ENCODE measurements around the gene GALNT8.

DNA sequence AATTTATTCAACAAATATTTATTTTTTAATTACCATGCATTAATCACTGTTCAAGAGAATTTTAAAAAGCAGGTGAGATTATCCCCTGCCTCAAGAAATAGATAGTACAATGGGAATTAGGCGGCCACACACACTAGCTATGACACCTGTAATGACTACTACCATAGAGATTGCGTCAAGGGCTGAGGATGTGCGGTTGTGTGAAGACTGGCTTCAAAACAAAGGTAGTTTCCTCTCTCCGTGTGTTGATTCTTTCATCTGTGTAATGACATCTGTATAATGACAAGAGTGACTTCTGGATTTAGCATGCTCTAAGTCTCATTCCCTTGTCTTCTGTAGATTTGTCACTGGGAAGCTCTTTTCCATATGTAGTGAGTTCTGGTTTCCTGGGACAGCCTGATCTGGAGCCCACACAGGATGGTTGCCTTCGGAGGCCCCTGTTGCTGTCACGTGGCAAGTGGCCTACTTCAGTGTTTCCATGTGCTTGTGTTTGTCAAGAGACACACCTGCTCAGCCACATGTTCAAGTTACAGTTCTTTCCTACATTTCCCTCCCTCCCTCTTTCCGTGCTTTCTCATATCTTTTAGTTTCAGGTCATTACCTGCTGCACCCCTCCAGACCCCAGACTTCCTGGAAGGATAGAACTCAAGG is 64.3 kb downstream of the GALNT8 start:
- TF ChIP-seq, protein P1, sequence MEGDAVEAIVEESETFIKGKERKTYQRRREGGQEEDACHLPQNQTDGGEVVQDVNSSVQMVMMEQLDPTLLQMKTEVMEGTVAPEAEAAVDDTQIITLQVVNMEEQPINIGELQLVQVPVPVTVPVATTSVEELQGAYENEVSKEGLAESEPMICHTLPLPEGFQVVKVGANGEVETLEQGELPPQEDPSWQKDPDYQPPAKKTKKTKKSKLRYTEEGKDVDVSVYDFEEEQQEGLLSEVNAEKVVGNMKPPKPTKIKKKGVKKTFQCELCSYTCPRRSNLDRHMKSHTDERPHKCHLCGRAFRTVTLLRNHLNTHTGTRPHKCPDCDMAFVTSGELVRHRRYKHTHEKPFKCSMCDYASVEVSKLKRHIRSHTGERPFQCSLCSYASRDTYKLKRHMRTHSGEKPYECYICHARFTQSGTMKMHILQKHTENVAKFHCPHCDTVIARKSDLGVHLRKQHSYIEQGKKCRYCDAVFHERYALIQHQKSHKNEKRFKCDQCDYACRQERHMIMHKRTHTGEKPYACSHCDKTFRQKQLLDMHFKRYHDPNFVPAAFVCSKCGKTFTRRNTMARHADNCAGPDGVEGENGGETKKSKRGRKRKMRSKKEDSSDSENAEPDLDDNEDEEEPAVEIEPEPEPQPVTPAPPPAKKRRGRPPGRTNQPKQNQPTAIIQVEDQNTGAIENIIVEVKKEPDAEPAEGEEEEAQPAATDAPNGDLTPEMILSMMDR (IDR thresholded peaks at IDR 0.05 in 2 of 3, conservative IDR thresholded peaks at IDR 0.05 in 1 of 3; ENCODE audit: control insufficient read depth in 2 of 3, extremely low read depth in 1 of 3, insufficient read depth in 1 of 3, low read depth in 3 of 3, low read length in 3 of 3) = no peak
- TF ChIP-seq FOXM1 (IDR thresholded peaks at IDR 0.05; ENCODE audit: low read depth, low read length) = no peak
- no peak for TF ChIP-seq RFX5 (IDR thresholded peaks at IDR 0.05; ENCODE audit: low read depth, low read length)
- no peak for TF ChIP-seq TCF12 (IDR thresholded peaks at IDR 0.05; ENCODE audit: low read depth, low read length)
- no peak for TF ChIP-seq POLR2A (IDR thresholded peaks at IDR 0.05; ENCODE audit: low read depth, low read length)
- no peak for TF ChIP-seq BMI1 (IDR thresholded peaks at IDR 0.05; ENCODE audit: borderline replicate concordance)
